ENCODE measurements around the gene SERPINA3.
"Not testable (repeated sequence)": the region's sequence is repeated elsewhere in the genome, so short reads cannot be mapped to it uniquely, and the experiment has no call there.

The SERPINA3 gene

GRCh38 chr14:94599656-94600004 is 12.6 kb upstream of the SERPINA3 start:
- H3K4me3 ChIP-seq (ENCODE audit: low read length) = no peak overlapping the region
- peak; percentile 56 for DNase-seq (ENCODE audit: low read depth)
- no peak for TF ChIP-seq CTCF (conservative IDR thresholded peaks at IDR 0.05; ENCODE audit: low read depth, low read length)

- DNase-seq (ENCODE audit: low read depth) = no peak
- H3K4me3 ChIP-seq (ENCODE audit: low read length) = no peak overlapping the region
- no peak for TF ChIP-seq CTCF (conservative IDR thresholded peaks at IDR 0.05; ENCODE audit: low read depth, low read length)
These were observed 12.0 kb upstream of the SERPINA3 start for GRCh38 chr14:94600148-94600545.

GRCh38 chr14:94601884-94602391 is 10.3 kb upstream of the SERPINA3 start:
- DNase-seq (ENCODE audit: low read depth) = peak; percentile 92

GRCh38 chr14:94602722-94603121 is 9.5 kb upstream of the SERPINA3 start:
- TF ChIP-seq CTCF (conservative IDR thresholded peaks at IDR 0.05; ENCODE audit: low read depth, low read length) = no peak
- no peak overlapping the region for H3K4me3 ChIP-seq (ENCODE audit: low read length)
- DNase-seq (ENCODE audit: low read depth) = no peak

More at GRCh38 chr14:94601884-94602391, 10.3 kb upstream of the SERPINA3 start:
- H3K4me3 ChIP-seq (ENCODE audit: low read length) = no peak overlapping the region
- no peak for TF ChIP-seq CTCF (conservative IDR thresholded peaks at IDR 0.05; ENCODE audit: low read depth, low read length)

- TF ChIP-seq CTCF (conservative IDR thresholded peaks at IDR 0.05; ENCODE audit: low read depth, low read length) = no peak
These were observed 6.8 kb upstream of the SERPINA3 start for GRCh38 chr14:94605361-94605760.

GRCh38 chr14:94608966-94609365 is 3.2 kb upstream of the SERPINA3 start:
- not testable (repeated sequence) for DNase-seq (ENCODE audit: low read depth); H3K4me3 ChIP-seq (ENCODE audit: low read length)

More at GRCh38 chr14:94605361-94605760, 6.8 kb upstream of the SERPINA3 start:
- H3K4me3 ChIP-seq (ENCODE audit: low read length) = no peak overlapping the region
- no peak for DNase-seq (ENCODE audit: low read depth)

GRCh38 chr14:94611179-94611578 is 1.0 kb upstream of the SERPINA3 start:
- TF ChIP-seq CTCF (conservative IDR thresholded peaks at IDR 0.05; ENCODE audit: low read depth, low read length) = no peak
- H3K4me3 ChIP-seq (ENCODE audit: low read length) = no peak overlapping the region
- DNase-seq (ENCODE audit: low read depth) = no peak
